Measurements from ENCODE around the gene FAM169A. TPM values are rescaled to one million over a fixed set of nuclear protein-coding genes. Genes with fewer than 3 reads are reported as not detected.

FAM169A gene
- total and polyA plus RNA-seq, 10 of the 15 experiments (the other 5 are each of a cell fraction or from before 2014, with no cell fraction given) = 0.37 to 15.4 (median 4.7) TPM

DNA sequence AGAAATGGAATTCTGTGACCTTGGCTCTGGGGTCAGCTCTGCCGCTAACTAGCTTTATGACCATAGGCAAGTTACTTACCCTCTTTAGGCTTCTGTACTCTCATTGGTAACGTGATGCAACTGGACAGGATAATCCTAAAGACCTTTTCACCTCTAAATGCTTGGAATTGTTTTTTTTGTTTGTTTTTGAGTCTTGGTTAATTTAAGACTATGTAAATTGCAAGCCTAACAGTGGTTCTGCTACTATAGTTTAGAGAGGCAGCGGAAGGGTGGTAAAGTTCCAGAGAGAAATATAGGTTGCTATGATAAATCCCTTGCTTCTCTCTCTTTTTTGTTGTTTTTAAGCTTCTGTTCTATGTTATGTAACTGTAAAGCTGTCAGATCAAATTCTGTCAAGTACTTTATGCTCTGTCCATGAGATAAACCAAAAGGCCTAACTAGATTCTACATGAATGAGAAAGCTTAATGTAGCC lies 17.6 kb downstream of the FAM169A start:
- no peaks in the 10 kb centered on the region for H4K20me1 ChIP-seq (ENCODE audit: control insufficient read depth, insufficient read depth)
- intact Hi-C loops (cut with micrococcal nuclease; ENCODE audit: unreplicated experiment) (no loop called here), in situ Hi-C loops (cut with MboI) (no loop called here)
- CTCF ChIA-PET = no interaction called here
- no peak overlapping the region for H3K4me2 ChIP-seq (ENCODE audit: control insufficient read depth, insufficient read depth)
- POLR2A ChIA-PET = no interaction called here
- no peaks in the 10 kb centered on the region; the same call in 1 of the 2 replicates for H3K79me2 ChIP-seq (ENCODE audit: control insufficient read depth, insufficient read depth, low read length)
- no peak overlapping the region for H3K4me3 ChIP-seq
- TF ChIP-seq HDAC6 (IDR thresholded peaks at IDR 0.05; ENCODE audit: unreplicated experiment) = no peak
- TF ChIP-seq NR2F1 (conservative IDR thresholded peaks at IDR 0.05) = no peak
- TF ChIP-seq, protein P1, sequence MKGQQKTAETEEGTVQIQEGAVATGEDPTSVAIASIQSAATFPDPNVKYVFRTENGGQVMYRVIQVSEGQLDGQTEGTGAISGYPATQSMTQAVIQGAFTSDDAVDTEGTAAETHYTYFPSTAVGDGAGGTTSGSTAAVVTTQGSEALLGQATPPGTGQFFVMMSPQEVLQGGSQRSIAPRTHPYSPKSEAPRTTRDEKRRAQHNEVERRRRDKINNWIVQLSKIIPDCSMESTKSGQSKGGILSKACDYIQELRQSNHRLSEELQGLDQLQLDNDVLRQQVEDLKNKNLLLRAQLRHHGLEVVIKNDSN (IDR thresholded peaks at IDR 0.05; ENCODE audit: borderline replicate concordance, extremely low read length, insufficient read depth, low read depth, low read length) = no peak
- TF ChIP-seq EP300 (IDR thresholded peaks at IDR 0.05; ENCODE audit: borderline replicate concordance in 1 of 2, control insufficient read depth in 1 of 2, low read depth in 2 of 2, low read length in 2 of 2) = no peak
- TF ChIP-seq, protein P2, sequence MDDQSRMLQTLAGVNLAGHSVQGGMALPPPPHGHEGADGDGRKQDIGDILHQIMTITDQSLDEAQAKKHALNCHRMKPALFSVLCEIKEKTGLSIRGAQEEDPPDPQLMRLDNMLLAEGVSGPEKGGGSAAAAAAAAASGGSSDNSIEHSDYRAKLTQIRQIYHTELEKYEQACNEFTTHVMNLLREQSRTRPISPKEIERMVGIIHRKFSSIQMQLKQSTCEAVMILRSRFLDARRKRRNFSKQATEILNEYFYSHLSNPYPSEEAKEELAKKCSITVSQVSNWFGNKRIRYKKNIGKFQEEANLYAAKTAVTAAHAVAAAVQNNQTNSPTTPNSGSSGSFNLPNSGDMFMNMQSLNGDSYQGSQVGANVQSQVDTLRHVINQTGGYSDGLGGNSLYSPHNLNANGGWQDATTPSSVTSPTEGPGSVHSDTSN (IDR thresholded peaks at IDR 0.05; ENCODE audit: insufficient replicate concordance, low read depth, low read length) = no peak
- TF ChIP-seq CHD4 (IDR thresholded peaks at IDR 0.05) = no peak
- TF ChIP-seq KDM1A (IDR thresholded peaks at IDR 0.05; ENCODE audit: borderline replicate concordance) = no peak
- TF ChIP-seq, protein P3, sequence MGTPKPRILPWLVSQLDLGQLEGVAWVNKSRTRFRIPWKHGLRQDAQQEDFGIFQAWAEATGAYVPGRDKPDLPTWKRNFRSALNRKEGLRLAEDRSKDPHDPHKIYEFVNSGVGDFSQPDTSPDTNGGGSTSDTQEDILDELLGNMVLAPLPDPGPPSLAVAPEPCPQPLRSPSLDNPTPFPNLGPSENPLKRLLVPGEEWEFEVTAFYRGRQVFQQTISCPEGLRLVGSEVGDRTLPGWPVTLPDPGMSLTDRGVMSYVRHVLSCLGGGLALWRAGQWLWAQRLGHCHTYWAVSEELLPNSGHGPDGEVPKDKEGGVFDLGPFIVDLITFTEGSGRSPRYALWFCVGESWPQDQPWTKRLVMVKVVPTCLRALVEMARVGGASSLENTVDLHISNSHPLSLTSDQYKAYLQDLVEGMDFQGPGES (IDR thresholded peaks at IDR 0.05) = no peak
- no peak for TF ChIP-seq ETV6 (conservative IDR thresholded peaks at IDR 0.05 in 1 of 2, IDR thresholded peaks at IDR 0.05 in 1 of 2; ENCODE audit: borderline replicate concordance in 1 of 2, low read depth in 1 of 2)
- TF ChIP-seq, protein P4, sequence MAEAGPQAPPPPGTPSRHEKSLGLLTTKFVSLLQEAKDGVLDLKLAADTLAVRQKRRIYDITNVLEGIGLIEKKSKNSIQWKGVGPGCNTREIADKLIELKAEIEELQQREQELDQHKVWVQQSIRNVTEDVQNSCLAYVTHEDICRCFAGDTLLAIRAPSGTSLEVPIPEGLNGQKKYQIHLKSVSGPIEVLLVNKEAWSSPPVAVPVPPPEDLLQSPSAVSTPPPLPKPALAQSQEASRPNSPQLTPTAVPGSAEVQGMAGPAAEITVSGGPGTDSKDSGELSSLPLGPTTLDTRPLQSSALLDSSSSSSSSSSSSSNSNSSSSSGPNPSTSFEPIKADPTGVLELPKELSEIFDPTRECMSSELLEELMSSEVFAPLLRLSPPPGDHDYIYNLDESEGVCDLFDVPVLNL (IDR thresholded peaks at IDR 0.05; ENCODE audit: low read depth, low read length) = no peak
- no peak for TF ChIP-seq SMAD5 (IDR thresholded peaks at IDR 0.05; ENCODE audit: low read depth)
- no peak overlapping the region for H3K27ac ChIP-seq (ENCODE audit: control insufficient read depth, insufficient read depth)
- RAD21 ChIA-PET (ENCODE audit: unreplicated experiment) = no interaction called here
- 0 out of 2 replicates have a peak, but pooled peaks cover 5% of the 10 kb centered on the region for H3K4me1 ChIP-seq (ENCODE audit: control insufficient read depth, insufficient read depth, low read length)
- no peak overlapping the region for H3K9ac ChIP-seq (ENCODE audit: control insufficient read depth, insufficient read depth, low read length)
- DNase-seq (ENCODE audit: low read depth, low spot score) (no peak), FAIRE-seq (no peak), ATAC-seq (no peak)
- H3K27me3 ChIP-seq (replicated peaks in 1 of 2; ENCODE audit: control insufficient read depth in 2 of 2, insufficient read depth in 2 of 2, low read length in 1 of 2) = no peaks in the 10 kb centered on the region
- SMC1A ChIA-PET (ENCODE audit: uncharacterized antibody, unreplicated experiment) = no interaction called here
- 77% methylated on average over 3 of the region's 3 CpGs for WGBS (ENCODE audit: insufficient coverage, insufficient replicate concordance, low lambda C conversion rate, missing lambda C conversion rate)
- H3K36me3 ChIP-seq (ENCODE audit: control insufficient read depth in 2 of 2, insufficient read depth in 2 of 2, low read length in 1 of 2) = no peaks in the 10 kb centered on the region
- BruUV-seq (replicated peaks) = no TSS peak
- no peaks in the 10 kb centered on the region; the same call in 2 of the 3 replicates for H3K9me3 ChIP-seq (replicated peaks; ENCODE audit: control insufficient read depth, insufficient read depth, low read length)
- no peak overlapping the region for H2AFZ ChIP-seq (ENCODE audit: control insufficient read depth, low read depth, low read length)
